H1 (cell line): ENCODE results near the gene ZMPSTE24. TPM values are rescaled to one million over a fixed set of nuclear protein-coding genes. Genes with fewer than 3 reads are reported as not detected.

Source experiments
- KDM1A ChIP-seq: fragments of 200-600, 300-600 bp; sonication (generic); IDR thresholded peaks from 2 replicates; pipeline ENCODE4 v1.7.1; 2016; ENCODE audit warnings: mild to moderate bottlenecking, low read length, borderline replicate concordance
- POU5F1 ChIP-seq: IDR thresholded peaks from 2 replicates; pipeline ENCODE4 v1.6.1; 2011; ENCODE audit warnings: low read depth, mild to moderate bottlenecking, low read length, moderate library complexity
- polyA plus RNA-seq, 7 experiments: library from polyadenylated mRNA; depleted of rRNA in 3 of 7; stranded (reverse) in 5 of 7; unstranded in 2 of 7; fragments of >200 nt in 5 of 7; fragments of 200-250 nt in 2 of 7; gene quantifications; 1 replicate in 5 of 7; 2 replicates in 1 of 7; 4 replicates in 1 of 7; pipeline versions ENCODE4 v1.2.1 to v1.2.3, GENCODE V29; 2011 to 2013; ENCODE audit warnings: missing spikeins in 2 of 7, mixed read lengths in 2 of 7
- total RNA-seq: library from RNA; stranded (reverse); fragmentation: NEBNext Ultra II Directional; extraction: Animal tissue kit (Norgen Biotek cat#: 25700); gene quantifications from 2 replicates; pipeline ENCODE4 v1.2.1, GENCODE V29; 2021

ZMPSTE24 gene
- total and polyA plus RNA-seq, 2 of the 8 experiments (the other 6 are each of a cell fraction or from before 2014, with no cell fraction given), result 12.7 to 42.9 TPM

DNA sequence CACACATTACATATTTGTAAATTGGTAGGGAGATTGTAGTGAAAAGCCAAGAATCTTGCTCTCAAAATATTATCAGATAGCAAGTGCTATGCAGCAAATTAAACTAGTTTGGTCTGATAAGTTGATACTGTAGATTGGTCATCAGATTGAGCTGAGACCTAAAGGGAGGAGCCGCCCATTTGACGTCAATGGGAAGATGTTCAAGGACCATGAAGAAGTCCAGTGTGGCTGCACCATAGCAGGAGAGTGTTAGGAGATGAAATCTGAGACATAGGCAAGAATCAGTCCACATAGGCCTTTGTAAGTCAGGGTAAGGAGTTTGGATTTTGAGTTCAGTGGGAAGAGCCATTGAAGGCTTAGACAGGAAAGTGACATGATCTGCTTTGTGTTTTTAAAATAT, 16.3 kb downstream of the ZMPSTE24 start (continued):
- TF ChIP-seq KDM1A (no peak), POU5F1 (no peak)
- TF ChIP-seq, all 59 proteins: peak for 0
